Central memory CD8-positive, alpha-beta T cell (primary cell): ENCODE data around the gene LBHD1.
"Not testable (repeated sequence)": the region's sequence is repeated elsewhere in the genome, so short reads cannot be mapped to it uniquely, and the experiment has no call there.

Experiments
- ATAC-seq: fragments of 150-1000 bp; cut with Tn5 transposase; replicated peaks from 2 replicates; pipeline ENCODE4 v1.10.0; 2022; ENCODE audit warnings: mild to moderate bottlenecking, moderate FRiP score, moderate number of reproducible peaks; ENCODE audit not compliant: poor library complexity, severe bottlenecking; ENCODE audit errors: extremely low read depth
- DNase-seq, 2 donors: peaks; one replicate each; pipeline ENCODE4 v3.0.0; 2021; ENCODE audit warnings: low spot score in 2 of 2
- H3K27ac Mint-ChIP-seq: one replicate; pipeline ENCODE4 v1.8.0; 2022; ENCODE audit warnings: low read depth, mild to moderate bottlenecking, moderate library complexity, mixed read lengths
- H3K27me3 Mint-ChIP-seq: one replicate; pipeline ENCODE4 v1.8.0; 2022; ENCODE audit warnings: mixed read lengths
- H3K36me3 Mint-ChIP-seq: one replicate; pipeline ENCODE4 v1.8.0; 2022; ENCODE audit warnings: mild to moderate bottlenecking, moderate library complexity, mixed read lengths; ENCODE audit not compliant: insufficient read depth
- H3K4me1 Mint-ChIP-seq: one replicate; pipeline ENCODE4 v1.8.0; 2022; ENCODE audit warnings: mixed read lengths
- H3K4me3 Mint-ChIP-seq: one replicate; pipeline ENCODE4 v1.8.0; 2022; ENCODE audit warnings: mild to moderate bottlenecking, moderate library complexity, mixed read lengths
- H3K9me3 Mint-ChIP-seq: one replicate; pipeline ENCODE4 v1.8.0; 2022; ENCODE audit warnings: mixed read lengths

LBHD1 gene

GRCh38 chr11:62708392-62708791 is 36.3 kb upstream of the LBHD1 start:
- peak overlapping the region; percentile 95 for H3K27ac Mint-ChIP-seq
- DNase-seq (no peak), ATAC-seq (no peak)
- peak overlapping the region; percentile 90 for H3K4me3 Mint-ChIP-seq
- H3K27me3 Mint-ChIP-seq, result no peaks in the 10 kb centered on the region
- H3K4me1 Mint-ChIP-seq, result peaks cover 45% of the 10 kb centered on the region
- no peaks in the 10 kb centered on the region for H3K9me3 Mint-ChIP-seq
- peaks cover 27% of the 10 kb centered on the region for H3K36me3 Mint-ChIP-seq

GRCh38 chr11:62707277-62707861 is 35.3 kb upstream of the LBHD1 start, which contains the start of the genes BSCL2 and GNG3:
TSS of gene BSCL2 (minus strand) at chr11:62707424. CDS start at chr11:62707195, 229 bp downstream.
TSS of gene GNG3 (plus strand) at chr11:62707676. CDS start at chr11:62708296, 620 bp downstream.
- H3K9me3 Mint-ChIP-seq, result no peaks in the 10 kb centered on the region
- H3K36me3 Mint-ChIP-seq, result peaks cover 21% of the 10 kb centered on the region
- DNase-seq, result no peak
- no peak for ATAC-seq
- H3K27me3 Mint-ChIP-seq, result no peaks in the 10 kb centered on the region
- H3K27ac Mint-ChIP-seq, result peak within 1 kb of the TSS; percentile 95
- H3K4me1 Mint-ChIP-seq, result peaks cover 45% of the 10 kb centered on the region
- peak within 1 kb of the TSS; percentile 90 for H3K4me3 Mint-ChIP-seq

DNA sequence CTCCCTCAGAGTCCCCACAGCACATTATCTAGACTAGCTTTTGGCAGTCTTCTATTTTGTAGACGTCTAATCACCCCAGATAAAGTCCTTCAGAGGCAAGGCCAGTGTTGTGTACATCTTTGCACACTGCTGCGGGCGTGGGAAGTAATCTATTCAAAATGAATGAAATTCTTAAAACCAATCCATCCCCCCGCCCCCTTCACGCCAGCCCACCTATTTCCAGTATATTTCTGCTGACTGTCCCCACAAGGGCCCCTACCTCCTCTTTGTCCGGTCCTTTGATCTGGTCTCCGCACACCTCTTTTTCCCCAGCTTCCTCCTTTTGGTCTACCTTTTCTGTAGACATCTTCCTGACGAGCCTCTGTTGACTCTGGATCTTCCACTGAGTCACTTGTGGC is 34.8 kb upstream of the LBHD1 start:
- DNase-seq (no peak), ATAC-seq (no peak)
- H3K36me3 Mint-ChIP-seq, result peaks cover 23% of the 10 kb centered on the region
- peaks cover 45% of the 10 kb centered on the region for H3K4me1 Mint-ChIP-seq
- no peaks in the 10 kb centered on the region for H3K9me3 Mint-ChIP-seq
- peak overlapping the region; percentile 88 for H3K4me3 Mint-ChIP-seq
- no peaks in the 10 kb centered on the region for H3K27me3 Mint-ChIP-seq
- peak overlapping the region; percentile 91 for H3K27ac Mint-ChIP-seq

GRCh38 chr11:62705880-62706849 is 34.1 kb upstream of the LBHD1 start:
- ATAC-seq (peak; percentile 54), DNase-seq (peak; percentile 81 to 88)
- peaks cover 45% of the 10 kb centered on the region for H3K4me1 Mint-ChIP-seq
- peaks cover 17% of the 10 kb centered on the region for H3K36me3 Mint-ChIP-seq
- H3K4me3 Mint-ChIP-seq, result peak overlapping the region; percentile 88
- no peaks in the 10 kb centered on the region for H3K27me3 Mint-ChIP-seq
- no peaks in the 10 kb centered on the region for H3K9me3 Mint-ChIP-seq
- H3K27ac Mint-ChIP-seq, result peak overlapping the region; percentile 91

- H3K36me3 Mint-ChIP-seq, result peaks cover 17% of the 10 kb centered on the region
- ATAC-seq, result no peak
- H3K4me1 Mint-ChIP-seq, result peaks cover 45% of the 10 kb centered on the region
- no peaks in the 10 kb centered on the region for H3K27me3 Mint-ChIP-seq
- no peaks in the 10 kb centered on the region for H3K9me3 Mint-ChIP-seq
- peak overlapping the region; percentile 88 for H3K4me3 Mint-ChIP-seq
- H3K27ac Mint-ChIP-seq, result peak overlapping the region; percentile 91
- no peak for DNase-seq
Observed at GRCh38 chr11:62705413-62705812, 33.3 kb upstream of the LBHD1 start.

- peaks cover 33% of the 10 kb centered on the region for H3K4me1 Mint-ChIP-seq
- DNase-seq, H3K36me3 Mint-ChIP-seq, H3K27me3 Mint-ChIP-seq, H3K9me3 Mint-ChIP-seq, H3K27ac Mint-ChIP-seq, H3K4me3 Mint-ChIP-seq, ATAC-seq: not testable (repeated sequence)
Observed at GRCh38 chr11:62703921-62704320, 31.9 kb upstream of the LBHD1 start.

- ATAC-seq, result no peak
- no peak for DNase-seq
- H3K4me3 Mint-ChIP-seq, result no peak overlapping the region
- peak overlapping the region; percentile 58 for H3K27ac Mint-ChIP-seq
- H3K4me1 Mint-ChIP-seq, result peaks cover 21% of the 10 kb centered on the region
- H3K27me3 Mint-ChIP-seq, result no peaks in the 10 kb centered on the region
- H3K9me3 Mint-ChIP-seq, result no peaks in the 10 kb centered on the region
- peaks cover 7% of the 10 kb centered on the region for H3K36me3 Mint-ChIP-seq
Observed at GRCh38 chr11:62702246-62702645, 30.2 kb upstream of the LBHD1 start.

- no peaks in the 10 kb centered on the region for H3K9me3 Mint-ChIP-seq
- no peaks in the 10 kb centered on the region for H3K27me3 Mint-ChIP-seq
- H3K4me3 Mint-ChIP-seq, result no peak overlapping the region
- H3K36me3 Mint-ChIP-seq, result peaks cover 2% of the 10 kb centered on the region
- peaks cover 9% of the 10 kb centered on the region for H3K4me1 Mint-ChIP-seq
- ATAC-seq, result peak; percentile 72
- H3K27ac Mint-ChIP-seq, result peak overlapping the region; percentile 29
- peak; percentile 57 to 74 for DNase-seq
Observed at GRCh38 chr11:62694455-62695167, 22.5 kb upstream of the LBHD1 start.

GRCh38 chr11:62693624-62694023 is 21.6 kb upstream of the LBHD1 start:
- DNase-seq, result not testable (repeated sequence)

GRCh38 chr11:62689421-62690183 is 17.5 kb upstream of the LBHD1 start, which contains the start of gene LRRN4CL:
TSS of gene LRRN4CL (minus strand) at chr11:62689530. CDS start at chr11:62688508, 1,022 bp downstream.
- Mint-ChIP-seq H3K4me1 (peaks cover 3% of the 10 kb centered on the region), H3K27ac (no peak within 1 kb of the TSS), H3K36me3 (peaks cover 4% of the 10 kb centered on the region), H3K4me3 (no peak within 1 kb of the TSS), H3K9me3 (no peaks in the 10 kb centered on the region), H3K27me3 (no peaks in the 10 kb centered on the region)
- no peak for ATAC-seq
- no peak for DNase-seq

More at GRCh38 chr11:62693624-62694023, 21.6 kb upstream of the LBHD1 start:
- ATAC-seq, H3K9me3 Mint-ChIP-seq, H3K27ac Mint-ChIP-seq, H3K4me3 Mint-ChIP-seq, H3K36me3 Mint-ChIP-seq, H3K4me1 Mint-ChIP-seq, H3K27me3 Mint-ChIP-seq: not testable (repeated sequence)

GRCh38 chr11:62688491-62688890 is 16.4 kb upstream of the LBHD1 start:
- Mint-ChIP-seq H3K27me3 (no peaks in the 10 kb centered on the region), H3K36me3 (peaks cover 4% of the 10 kb centered on the region), H3K4me3 (no peak overlapping the region), H3K9me3 (no peaks in the 10 kb centered on the region), H3K27ac (no peak overlapping the region), H3K4me1 (no peaks in the 10 kb centered on the region)
- ATAC-seq (no peak), DNase-seq (no peak)
